HG02798 (cell line): Measurements from ENCODE around the gene ADAMTS8.

ENCODE experiments used
- ATAC-seq: cut with Tn5 transposase; IDR thresholded peaks from one replicate; pipeline ENCODE4 v1.9.1; 2021; ENCODE audit warnings: mild to moderate bottlenecking; ENCODE audit not compliant: unreplicated experiment, poor library complexity

The ADAMTS8 gene

GRCh38 chr11:130422251-130422995 is 6.0 kb downstream of the ADAMTS8 start:
- no peak for ATAC-seq

GRCh38 chr11:130421697-130422096 is 6.7 kb downstream of the ADAMTS8 start:
- no peak for ATAC-seq

- no peak for ATAC-seq
These were observed 7.2 kb downstream of the ADAMTS8 start for GRCh38 chr11:130421199-130421585.

- ATAC-seq = no peak
These were observed 7.8 kb downstream of the ADAMTS8 start for GRCh38 chr11:130420478-130421198.

GRCh38 chr11:130418756-130419155 is 9.7 kb downstream of the ADAMTS8 start:
- ATAC-seq = no peak

- ATAC-seq = no peak
These were observed 10.2 kb downstream of the ADAMTS8 start for GRCh38 chr11:130418210-130418609.

GRCh38 chr11:130416906-130417305 is 11.5 kb downstream of the ADAMTS8 start:
- ATAC-seq = no peak

GRCh38 chr11:130416530-130416882 is 11.9 kb downstream of the ADAMTS8 start:
- no peak for ATAC-seq

GRCh38 chr11:130415731-130416529 is 12.5 kb downstream of the ADAMTS8 start:
- no peak for ATAC-seq

GRCh38 chr11:130414107-130415080 is 14.0 kb downstream of the ADAMTS8 start:
- ATAC-seq = no peak

GRCh38 chr11:130413405-130414106 is 14.9 kb downstream of the ADAMTS8 start:
- no peak for ATAC-seq

GRCh38 chr11:130411223-130411622 is 17.2 kb downstream of the ADAMTS8 start:
- no peak for ATAC-seq

- ATAC-seq = no peak
These were observed 18.6 kb downstream of the ADAMTS8 start for GRCh38 chr11:130409594-130410388.

GRCh38 chr11:130408901-130409300 is 19.5 kb downstream of the ADAMTS8 start:
- no peak for ATAC-seq

GRCh38 chr11:130408401-130408890 is 20.0 kb downstream of the ADAMTS8 start:
- no peak for ATAC-seq

- no peak for ATAC-seq
These were observed 20.4 kb downstream of the ADAMTS8 start for GRCh38 chr11:130407978-130408377.

GRCh38 chr11:130405428-130405827 is 23.0 kb downstream of the ADAMTS8 start:
- no peak for ATAC-seq

- no peak for ATAC-seq
These were observed 23.7 kb downstream of the ADAMTS8 start for GRCh38 chr11:130404727-130405126.
